Thymus (tissue), 14 donors: ENCODE data around the gene CPN2. TPM values are rescaled to one million over a fixed set of nuclear protein-coding genes. Genes with fewer than 3 reads are reported as not detected.

ENCODE experiments used
- DNase-seq, 9 donors: peaks; one replicate each; pipeline ENCODE4 v3.0.0-alpha.2; 2013; ENCODE audit warnings: low spot score in 9 of 9, low read depth in 6 of 9, missing footprints in 1 of 9
- H3K27ac ChIP-seq, 2 donors: one replicate each; pipeline ENCODE4 v1.5.1; 2013; ENCODE audit warnings: control low read depth in 1 of 2, low read depth in 1 of 2, low read length in 1 of 2, mild to moderate bottlenecking in 1 of 2, moderate library complexity in 1 of 2
- H3K27me3 ChIP-seq, 2 donors: one replicate each; pipeline ENCODE4 v1.5.1; 2013; ENCODE audit warnings: low read length in 1 of 2; ENCODE audit not compliant: control insufficient read depth in 2 of 2, insufficient read depth in 1 of 2
- H3K36me3 ChIP-seq, 2 donors: one replicate each; pipeline ENCODE4 v1.5.1; 2013; ENCODE audit warnings: low read length in 1 of 2, mild to moderate bottlenecking in 1 of 2, moderate library complexity in 1 of 2; ENCODE audit not compliant: control insufficient read depth in 2 of 2, insufficient read depth in 2 of 2
- H3K4me1 ChIP-seq, 2 donors: one replicate each; pipeline ENCODE4 v1.5.1; 2013; ENCODE audit warnings: low read length in 2 of 2; ENCODE audit not compliant: control insufficient read depth in 2 of 2, insufficient read depth in 2 of 2
- H3K4me3 ChIP-seq, 2 donors: one replicate each; pipeline ENCODE4 v1.5.1; 2013; ENCODE audit warnings: low read length in 2 of 2, control low read depth in 1 of 2, mild to moderate bottlenecking in 1 of 2
- H3K9me3 ChIP-seq, 2 donors: one replicate each; pipeline ENCODE4 v1.5.1; 2013; ENCODE audit warnings: low read length in 1 of 2, mild to moderate bottlenecking in 1 of 2; ENCODE audit not compliant: control insufficient read depth in 2 of 2, insufficient read depth in 1 of 2
- WGBS: extraction: QIAGEN DNeasy Blood & Tissue Kit; methylation state at CpG from one replicate; pipeline ENCODE4 v1.1.7; 2013; 5-methylcytosine and 5-hydroxymethylcytosine counted together
- long read RNA-seq, 10 donors: transcript quantifications; one replicate each; lab custom pipeline, GENCODE V29; 2026
- polyA plus RNA-seq: library from polyadenylated mRNA; stranded (reverse); fragments of 200-250 nt; gene quantifications from one replicate; pipeline ENCODE4 v1.2.3, GENCODE V29; 2013
- total RNA-seq: library from RNA; stranded (reverse); fragments of 120-200 nt; gene quantifications from one replicate; pipeline ENCODE4 v1.2.4, GENCODE V29; 2013
- donor health status: healthy.

Gene CPN2
- total RNA-seq (0.05 TPM), polyA plus RNA-seq (0.07 TPM)
- long read RNA-seq, donor 1 = 0 reads
- long read RNA-seq, donor 2 = 0 reads
- long read RNA-seq, donor 3 = 0 reads
- long read RNA-seq, donor 4 = 0 reads
- long read RNA-seq, donor 5 = 0 reads
- long read RNA-seq, donor 6 = 0 reads
- long read RNA-seq, donor 7 = 0 reads
- long read RNA-seq, donor 8 = 0 reads
- long read RNA-seq, donor 9 = 0 reads
- long read RNA-seq, donor 10 = 0 reads

- Histone ChIP-seq H3K27ac (no peak within 1 kb of the TSS), H3K4me3 (no peak within 1 kb of the TSS), H3K4me1 (peaks cover 0 to 3% of the 10 kb centered on the region in 2 donors), H3K36me3 (no peaks in the 10 kb centered on the region), H3K27me3 (no peaks in the 10 kb centered on the region), H3K9me3 (no peaks in the 10 kb centered on the region)
- WGBS = 97% methylated on average over 24 of the region's 24 CpGs
- DNase-seq = no peak
Observed at GRCh38 chr3:194351080-194351672, at the start of gene CPN2. TSS of gene CPN2 (minus strand) at chr3:194351328. CDS start at chr3:194342702, 8,626 bp downstream.

- Histone ChIP-seq H3K27ac (no peak overlapping the region), H3K4me1 (peaks cover 24 to 45% of the 10 kb centered on the region in 2 donors), H3K4me3 (no peak overlapping the region), H3K36me3 (no peaks in the 10 kb centered on the region), H3K27me3 (peaks cover 24 to 39% of the 10 kb centered on the region in 2 donors), H3K9me3 (no peaks in the 10 kb centered on the region)
- peak in 1 of 9 donors; percentile 34 for DNase-seq
- WGBS = 70% methylated on average over 15 of the region's 15 CpGs
Observed at GRCh38 chr3:194399874-194400411, 48.8 kb upstream of the CPN2 start.

- DNase-seq = no peak
- H3K27me3 ChIP-seq = peaks cover 24 to 41% of the 10 kb centered on the region in 2 donors
- no peaks in the 10 kb centered on the region for H3K9me3 ChIP-seq
- 18% methylated on average over 2 of the region's 2 CpGs for WGBS
- H3K4me3 ChIP-seq = peak within 1 kb of the TSS; percentile 26 to 43
- H3K4me1 ChIP-seq = peaks cover 24 to 49% of the 10 kb centered on the region in 2 donors
- H3K36me3 ChIP-seq = no peaks in the 10 kb centered on the region
- H3K27ac ChIP-seq = peak within 1 kb of the TSS in 1 of 2 donors; percentile 25
Observed at GRCh38 chr3:194399166-194399565, 48.0 kb upstream of the CPN2 start, which contains the start of gene GP5. TSS of gene GP5 (minus strand) at chr3:194399266. CDS start at chr3:194398282, 984 bp downstream.

GRCh38 chr3:194397757-194398312 is 46.7 kb upstream of the CPN2 start:
- Histone ChIP-seq H3K9me3 (no peaks in the 10 kb centered on the region), H3K27ac (peak overlapping the region; percentile 25 to 57), H3K4me1 (peaks cover 24 to 49% of the 10 kb centered on the region in 2 donors), H3K36me3 (no peaks in the 10 kb centered on the region), H3K27me3 (peaks cover 24 to 41% of the 10 kb centered on the region in 2 donors), H3K4me3 (peak overlapping the region; percentile 26 to 43)
- peak in 4 of 9 donors; percentile 20 to 49 (median 33) for DNase-seq
- 2% methylated on average over 38 of the region's 38 CpGs for WGBS

GRCh38 chr3:194396859-194397756 is 46.0 kb upstream of the CPN2 start:
- Histone ChIP-seq H3K9me3 (peaks cover 0 to under 1% of the 10 kb centered on the region in 2 donors), H3K36me3 (no peaks in the 10 kb centered on the region), H3K27ac (peak overlapping the region; percentile 57 to 74), H3K4me1 (peaks cover 24 to 49% of the 10 kb centered on the region in 2 donors), H3K4me3 (peak overlapping the region; percentile 26 to 43), H3K27me3 (peaks cover 24 to 41% of the 10 kb centered on the region in 2 donors)
- WGBS = under 1% methylated on average over 73 of the region's 73 CpGs
- DNase-seq = peak in 7 of 9 donors; percentile 36 to 78 (median 59)

- peaks cover 0 to 3% of the 10 kb centered on the region in 2 donors for H3K9me3 ChIP-seq
- peaks cover 24 to 49% of the 10 kb centered on the region in 2 donors for H3K4me1 ChIP-seq
- peak overlapping the region; percentile 47 to 74 for H3K27ac ChIP-seq
- H3K27me3 ChIP-seq = peaks cover 24 to 41% of the 10 kb centered on the region in 2 donors
- H3K4me3 ChIP-seq = peak overlapping the region in 1 of 2 donors; percentile 43
- H3K36me3 ChIP-seq = no peaks in the 10 kb centered on the region
- DNase-seq = no peak
- WGBS = 4% methylated on average over 13 of the region's 13 CpGs
Observed at GRCh38 chr3:194396539-194396858, 45.4 kb upstream of the CPN2 start.

GRCh38 chr3:194395778-194396538 is 44.8 kb upstream of the CPN2 start:
- Histone ChIP-seq H3K4me3 (no peak overlapping the region), H3K27me3 (peaks cover 24 to 41% of the 10 kb centered on the region in 2 donors), H3K36me3 (no peaks in the 10 kb centered on the region), H3K9me3 (peaks cover 0 to 3% of the 10 kb centered on the region in 2 donors), H3K4me1 (peaks cover 24 to 49% of the 10 kb centered on the region in 2 donors), H3K27ac (peak overlapping the region in 1 of 2 donors; percentile 47)
- 35% methylated on average over 26 of the region's 26 CpGs for WGBS
- DNase-seq = peak in 8 of 9 donors; percentile 44 to 88 (median 60)

- Histone ChIP-seq H3K27ac (no peak overlapping the region), H3K27me3 (peaks cover 24 to 41% of the 10 kb centered on the region in 2 donors), H3K9me3 (peaks cover 0 to 3% of the 10 kb centered on the region in 2 donors), H3K36me3 (no peaks in the 10 kb centered on the region), H3K4me1 (peaks cover 24 to 49% of the 10 kb centered on the region in 2 donors), H3K4me3 (no peak overlapping the region)
- WGBS = 90% methylated on average over 5 of the region's 5 CpGs
- DNase-seq = no peak
Observed at GRCh38 chr3:194395212-194395611, 44.1 kb upstream of the CPN2 start.
